Measurements from ENCODE around the gene MCTP1. TPM values are rescaled to one million over a fixed set of nuclear protein-coding genes. Genes with fewer than 3 reads are reported as not detected.

Gene MCTP1
- total and polyA plus RNA-seq, 10 of the 15 experiments (the other 5 are each of a cell fraction or from before 2014, with no cell fraction given): 12.6 to 45.9 (median 18.8) TPM

DNA sequence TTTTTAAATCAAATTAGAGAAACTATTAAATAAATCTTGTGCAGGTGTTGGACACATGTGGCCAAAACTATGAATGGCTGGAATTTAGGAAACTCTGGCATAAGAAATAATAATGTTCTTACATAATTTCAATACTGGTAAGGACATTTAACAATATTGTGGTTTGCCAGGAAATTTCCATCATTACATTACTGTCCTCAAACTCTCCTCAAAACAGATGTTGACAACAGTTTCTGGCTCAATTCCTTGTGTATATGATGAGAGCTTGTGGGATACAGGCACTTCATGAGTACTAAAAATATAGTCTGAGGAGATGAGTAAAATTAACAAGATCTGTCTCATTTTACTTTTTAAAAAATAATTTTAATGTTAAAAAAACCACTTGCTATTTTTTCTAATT, 27.9 kb downstream of the MCTP1 start:
- CTCF ChIA-PET: no interaction called here
- H3K9ac ChIP-seq (ENCODE audit: control insufficient read depth, insufficient read depth, low read length): no peak overlapping the region
- no peak overlapping the region for H2AFZ ChIP-seq (ENCODE audit: control insufficient read depth, low read depth, low read length)
- in situ Hi-C loops (cut with MboI): no loop called here
- BruUV-seq (replicated peaks): no TSS peak
- H3K4me2 ChIP-seq (ENCODE audit: control insufficient read depth, insufficient read depth): no peak overlapping the region
- intact Hi-C loops (cut with micrococcal nuclease; ENCODE audit: unreplicated experiment): no loop called here
- DNase-seq (ENCODE audit: low read depth, low spot score): no peak
- H4K20me1 ChIP-seq (ENCODE audit: control insufficient read depth, insufficient read depth): no peaks in the 10 kb centered on the region
- TF ChIP-seq, protein P1, sequence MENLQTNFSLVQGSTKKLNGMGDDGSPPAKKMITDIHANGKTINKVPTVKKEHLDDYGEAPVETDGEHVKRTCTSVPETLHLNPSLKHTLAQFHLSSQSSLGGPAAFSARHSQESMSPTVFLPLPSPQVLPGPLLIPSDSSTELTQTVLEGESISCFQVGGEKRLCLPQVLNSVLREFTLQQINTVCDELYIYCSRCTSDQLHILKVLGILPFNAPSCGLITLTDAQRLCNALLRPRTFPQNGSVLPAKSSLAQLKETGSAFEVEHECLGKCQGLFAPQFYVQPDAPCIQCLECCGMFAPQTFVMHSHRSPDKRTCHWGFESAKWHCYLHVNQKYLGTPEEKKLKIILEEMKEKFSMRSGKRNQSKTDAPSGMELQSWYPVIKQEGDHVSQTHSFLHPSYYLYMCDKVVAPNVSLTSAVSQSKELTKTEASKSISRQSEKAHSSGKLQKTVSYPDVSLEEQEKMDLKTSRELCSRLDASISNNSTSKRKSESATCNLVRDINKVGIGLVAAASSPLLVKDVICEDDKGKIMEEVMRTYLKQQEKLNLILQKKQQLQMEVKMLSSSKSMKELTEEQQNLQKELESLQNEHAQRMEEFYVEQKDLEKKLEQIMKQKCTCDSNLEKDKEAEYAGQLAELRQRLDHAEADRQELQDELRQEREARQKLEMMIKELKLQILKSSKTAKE (IDR thresholded peaks at IDR 0.05; ENCODE audit: low read depth, poor library complexity, severe bottlenecking): no peak
- TF ChIP-seq CEBPB (IDR thresholded peaks at IDR 0.05; ENCODE audit: borderline replicate concordance in 1 of 2, low read depth in 2 of 2, low read length in 2 of 2) (no peak), CHD4 (IDR thresholded peaks at IDR 0.05) (no peak), ZNF24 (IDR thresholded peaks at IDR 0.05) (no peak)
- TF ChIP-seq, protein P2, sequence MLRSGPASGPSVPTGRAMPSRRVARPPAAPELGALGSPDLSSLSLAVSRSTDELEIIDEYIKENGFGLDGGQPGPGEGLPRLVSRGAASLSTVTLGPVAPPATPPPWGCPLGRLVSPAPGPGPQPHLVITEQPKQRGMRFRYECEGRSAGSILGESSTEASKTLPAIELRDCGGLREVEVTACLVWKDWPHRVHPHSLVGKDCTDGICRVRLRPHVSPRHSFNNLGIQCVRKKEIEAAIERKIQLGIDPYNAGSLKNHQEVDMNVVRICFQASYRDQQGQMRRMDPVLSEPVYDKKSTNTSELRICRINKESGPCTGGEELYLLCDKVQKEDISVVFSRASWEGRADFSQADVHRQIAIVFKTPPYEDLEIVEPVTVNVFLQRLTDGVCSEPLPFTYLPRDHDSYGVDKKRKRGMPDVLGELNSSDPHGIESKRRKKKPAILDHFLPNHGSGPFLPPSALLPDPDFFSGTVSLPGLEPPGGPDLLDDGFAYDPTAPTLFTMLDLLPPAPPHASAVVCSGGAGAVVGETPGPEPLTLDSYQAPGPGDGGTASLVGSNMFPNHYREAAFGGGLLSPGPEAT (IDR thresholded peaks at IDR 0.05; ENCODE audit: low read depth): no peak
- TF ChIP-seq, protein P3, sequence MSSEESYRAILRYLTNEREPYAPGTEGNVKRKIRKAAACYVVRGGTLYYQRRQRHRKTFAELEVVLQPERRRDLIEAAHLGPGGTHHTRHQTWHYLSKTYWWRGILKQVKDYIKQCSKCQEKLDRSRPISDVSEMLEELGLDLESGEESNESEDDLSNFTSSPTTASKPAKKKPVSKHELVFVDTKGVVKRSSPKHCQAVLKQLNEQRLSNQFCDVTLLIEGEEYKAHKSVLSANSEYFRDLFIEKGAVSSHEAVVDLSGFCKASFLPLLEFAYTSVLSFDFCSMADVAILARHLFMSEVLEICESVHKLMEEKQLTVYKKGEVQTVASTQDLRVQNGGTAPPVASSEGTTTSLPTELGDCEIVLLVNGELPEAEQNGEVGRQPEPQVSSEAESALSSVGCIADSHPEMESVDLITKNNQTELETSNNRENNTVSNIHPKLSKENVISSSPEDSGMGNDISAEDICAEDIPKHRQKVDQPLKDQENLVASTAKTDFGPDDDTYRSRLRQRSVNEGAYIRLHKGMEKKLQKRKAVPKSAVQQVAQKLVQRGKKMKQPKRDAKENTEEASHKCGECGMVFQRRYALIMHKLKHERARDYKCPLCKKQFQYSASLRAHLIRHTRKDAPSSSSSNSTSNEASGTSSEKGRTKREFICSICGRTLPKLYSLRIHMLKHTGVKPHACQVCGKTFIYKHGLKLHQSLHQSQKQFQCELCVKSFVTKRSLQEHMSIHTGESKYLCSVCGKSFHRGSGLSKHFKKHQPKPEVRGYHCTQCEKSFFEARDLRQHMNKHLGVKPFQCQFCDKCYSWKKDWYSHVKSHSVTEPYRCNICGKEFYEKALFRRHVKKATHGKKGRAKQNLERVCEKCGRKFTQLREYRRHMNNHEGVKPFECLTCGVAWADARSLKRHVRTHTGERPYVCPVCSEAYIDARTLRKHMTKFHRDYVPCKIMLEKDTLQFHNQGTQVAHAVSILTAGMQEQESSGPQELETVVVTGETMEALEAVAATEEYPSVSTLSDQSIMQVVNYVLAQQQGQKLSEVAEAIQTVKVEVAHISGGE (CRISPR knock-in tag; IDR thresholded peaks at IDR 0.05): no peak
- RAD21 ChIA-PET (ENCODE audit: unreplicated experiment): no interaction called here
- H3K27me3 ChIP-seq (replicated peaks in 1 of 2; ENCODE audit: control insufficient read depth in 2 of 2, insufficient read depth in 2 of 2, low read length in 1 of 2): peaks cover 0 to 3% of the 10 kb centered on the region in 2 experiments; a peak in 1 of 4 replicates
- no peaks in the 10 kb centered on the region for H3K79me2 ChIP-seq (ENCODE audit: control insufficient read depth, insufficient read depth, low read length)
- no peak for FAIRE-seq
- H3K4me3 ChIP-seq: no peak overlapping the region
- H3K27ac ChIP-seq (ENCODE audit: control insufficient read depth, insufficient read depth): no peak overlapping the region
- H3K9me3 ChIP-seq (replicated peaks; ENCODE audit: control insufficient read depth, insufficient read depth, low read length): no peaks in the 10 kb centered on the region
- POLR2A ChIA-PET: no interaction called here
- no peaks in the 10 kb centered on the region; the same call in 1 of the 2 replicates for H3K4me1 ChIP-seq (ENCODE audit: control insufficient read depth, insufficient read depth, low read length)
- no peak for ATAC-seq
- H3K36me3 ChIP-seq (ENCODE audit: control insufficient read depth in 2 of 2, insufficient read depth in 2 of 2, low read length in 1 of 2): no peaks in the 10 kb centered on the region
- SMC1A ChIA-PET (ENCODE audit: uncharacterized antibody, unreplicated experiment): no interaction called here

Measured in GM12878 (cell line).